Medulla oblongata (tissue), 1 donor: ENCODE results near the gene EPN2.

Source experiments
- DNase-seq: peaks from one replicate; pipeline ENCODE4 v3.0.0-alpha.2; 2015; ENCODE audit errors: extremely low spot score

The EPN2 gene

DNA sequence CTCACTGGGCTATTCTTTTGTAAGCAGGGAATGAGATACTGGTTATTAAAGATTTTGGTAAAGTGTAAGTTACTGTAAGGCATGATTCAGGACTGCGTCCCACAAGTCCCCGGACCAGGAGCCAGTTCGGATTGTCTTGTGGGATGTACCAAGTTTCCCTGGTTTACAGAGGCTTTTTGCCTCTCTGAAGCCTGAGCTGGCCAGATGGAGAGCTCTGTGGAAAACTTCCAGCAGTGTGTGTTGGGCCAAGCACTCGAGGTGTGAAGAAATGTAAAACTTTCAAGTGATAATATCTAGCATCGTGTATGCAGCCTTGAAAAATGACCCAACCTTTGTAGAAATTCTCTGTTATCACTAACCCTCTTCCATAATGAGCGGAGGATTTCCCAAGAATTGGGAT lies 2.4 kb downstream of the EPN2 start:
- DNase-seq, result peak; percentile 82

DNA sequence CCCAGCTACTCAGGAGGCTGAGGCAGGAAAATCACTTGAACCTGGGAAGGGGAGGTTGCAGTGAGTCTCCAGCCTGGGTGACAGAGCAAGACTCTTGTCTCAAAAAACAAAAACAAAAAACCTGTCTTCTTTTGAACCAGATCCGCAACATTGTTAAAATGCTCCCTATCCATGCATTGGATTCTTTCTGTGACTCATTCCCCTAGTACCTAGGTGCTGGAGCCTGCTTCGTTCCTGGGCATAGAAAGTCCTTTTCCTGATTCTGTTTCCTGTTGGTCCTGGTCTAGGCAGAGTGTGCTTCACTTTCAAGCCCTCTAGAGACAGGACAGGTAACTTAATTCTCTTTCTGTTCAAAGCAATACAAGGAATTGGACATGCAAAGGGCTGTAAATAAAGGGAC lies 5.2 kb downstream of the EPN2 start:
- DNase-seq, result no peak

DNA sequence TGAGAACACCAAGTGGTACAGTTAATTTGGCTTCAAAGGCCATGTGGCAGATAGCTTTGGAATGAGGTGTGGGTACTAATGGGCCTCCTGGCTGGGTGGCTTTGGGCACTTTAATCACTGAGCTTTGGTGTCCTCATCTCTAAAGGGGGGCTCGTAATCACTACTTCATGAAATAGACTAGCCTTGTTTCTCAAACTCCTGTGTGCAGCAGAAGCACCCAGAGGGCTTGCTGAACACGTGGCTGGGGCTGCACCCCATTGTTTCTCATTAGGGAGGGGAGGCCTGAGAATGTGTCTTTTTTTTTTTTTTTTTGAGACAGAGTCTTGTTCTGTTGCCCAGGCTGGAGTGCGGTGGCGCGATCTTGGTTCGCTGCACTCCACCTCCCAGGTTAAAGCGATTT lies 5.8 kb downstream of the EPN2 start:
- DNase-seq, result no peak

DNA sequence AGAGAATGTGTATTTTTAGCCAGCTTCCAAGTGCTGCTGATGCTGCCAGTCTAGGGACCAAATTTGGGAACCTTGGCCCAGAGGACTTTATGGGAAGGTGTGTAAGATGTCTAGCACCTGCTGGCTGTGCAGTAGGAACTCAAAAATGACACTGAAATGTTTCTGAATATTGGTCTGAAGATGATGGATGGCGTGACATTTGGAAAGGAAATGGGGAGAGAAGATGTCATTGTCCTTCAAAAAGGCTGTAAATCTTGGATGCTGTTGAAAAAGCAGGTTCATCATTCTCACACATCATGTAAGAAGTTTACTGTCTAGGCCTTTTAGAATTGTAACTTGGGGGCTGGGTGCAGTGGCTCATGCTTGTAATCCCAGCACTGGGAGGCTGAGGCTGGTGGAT lies 6.7 kb downstream of the EPN2 start:
- no peak for DNase-seq

DNA sequence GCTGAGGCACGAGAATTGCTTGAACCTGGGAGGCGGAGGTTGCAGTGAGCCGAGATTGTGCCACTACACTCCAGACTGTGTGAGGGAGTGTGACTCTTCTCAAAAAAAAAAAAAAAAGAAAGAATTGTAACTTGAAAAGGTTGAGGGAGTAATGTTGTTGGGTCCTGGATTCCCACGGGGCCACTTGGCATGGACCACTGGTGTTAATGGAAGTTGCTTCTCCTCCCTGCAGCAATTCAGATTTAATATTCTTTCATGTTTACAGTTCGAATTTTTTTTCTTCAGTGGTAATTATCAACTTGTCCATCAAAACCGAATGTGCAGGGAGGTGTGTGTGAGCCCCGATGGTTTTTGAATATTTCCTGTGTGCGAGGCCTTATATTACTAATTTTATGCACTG lies 7.2 kb downstream of the EPN2 start:
- no peak for DNase-seq

DNA sequence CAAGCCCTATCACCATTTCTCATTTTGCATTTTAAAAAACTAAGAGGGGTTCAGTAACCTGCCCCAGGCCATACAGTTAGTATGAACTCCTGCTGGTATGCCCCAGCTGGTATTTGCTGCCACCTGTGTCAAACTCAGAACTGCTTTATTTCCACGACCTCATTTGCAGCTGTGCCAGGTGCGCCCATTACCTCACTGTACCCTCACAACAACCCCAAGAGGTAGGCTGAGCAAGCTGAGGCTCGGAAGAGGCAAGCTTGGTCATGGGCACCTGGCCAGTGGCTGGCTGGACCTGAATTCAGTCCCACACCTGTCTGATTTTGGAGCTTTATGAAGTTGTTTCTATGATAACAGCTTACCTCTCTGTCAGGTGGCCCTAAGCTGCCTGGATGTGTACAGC lies 7.6 kb downstream of the EPN2 start:
- DNase-seq, result no peak

DNA sequence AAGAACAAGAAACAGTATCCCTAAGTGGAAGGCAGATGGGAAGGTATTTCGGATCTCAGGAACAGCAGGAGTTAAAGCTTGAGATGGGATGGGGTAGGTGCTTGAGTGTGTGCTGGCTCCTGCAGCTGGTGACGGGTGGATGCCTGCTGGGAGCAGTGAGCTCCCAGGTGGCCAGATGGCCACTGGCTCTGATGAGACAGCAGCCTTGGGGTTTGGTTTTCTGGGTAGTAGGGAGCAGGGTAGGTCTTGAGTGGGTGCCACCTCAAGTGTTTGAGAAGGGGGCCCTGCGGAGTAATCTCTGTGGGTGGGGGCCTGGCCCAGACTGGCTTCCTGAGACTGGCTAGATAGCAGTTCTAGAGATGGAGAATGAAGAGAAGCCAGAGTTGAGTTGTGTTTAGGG lies 10.3 kb downstream of the EPN2 start:
- no peak for DNase-seq

DNA sequence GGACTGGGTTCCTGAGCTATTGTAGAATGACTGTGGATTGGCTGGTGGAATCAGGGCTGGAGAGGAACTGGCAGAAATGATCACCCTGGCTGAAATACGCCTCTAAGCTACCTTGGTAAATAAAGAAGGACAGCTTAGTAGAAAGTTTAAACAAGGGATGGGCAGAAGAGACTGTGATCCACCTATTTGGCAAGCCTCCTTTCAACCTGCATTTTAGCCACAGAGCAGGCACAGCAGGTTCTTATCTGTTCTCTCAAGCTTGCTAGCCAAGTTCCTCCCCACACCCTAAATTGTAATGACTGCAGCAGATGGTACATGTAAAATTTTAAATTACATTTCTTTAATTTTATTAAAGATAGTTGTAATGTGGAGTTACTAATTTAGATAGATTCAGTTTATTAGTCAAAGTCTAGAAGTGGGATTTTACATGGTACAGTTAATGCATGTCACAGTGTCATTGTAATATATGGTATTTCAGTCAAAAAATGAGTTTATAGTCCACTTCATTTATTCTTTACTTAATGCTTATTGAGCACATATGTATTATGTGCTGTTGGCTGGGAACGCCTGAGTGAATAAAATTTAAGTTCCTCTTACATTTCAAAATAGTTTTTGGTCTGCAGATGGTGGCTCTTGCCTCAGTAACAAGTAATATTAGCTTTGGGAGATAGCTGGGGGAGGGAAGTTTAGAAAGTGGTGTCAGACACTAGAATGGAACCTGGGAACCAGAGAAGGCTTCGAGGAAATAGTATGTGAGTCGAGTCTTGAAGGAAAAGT lies 11.2 kb downstream of the EPN2 start:
- no peak for DNase-seq

DNA sequence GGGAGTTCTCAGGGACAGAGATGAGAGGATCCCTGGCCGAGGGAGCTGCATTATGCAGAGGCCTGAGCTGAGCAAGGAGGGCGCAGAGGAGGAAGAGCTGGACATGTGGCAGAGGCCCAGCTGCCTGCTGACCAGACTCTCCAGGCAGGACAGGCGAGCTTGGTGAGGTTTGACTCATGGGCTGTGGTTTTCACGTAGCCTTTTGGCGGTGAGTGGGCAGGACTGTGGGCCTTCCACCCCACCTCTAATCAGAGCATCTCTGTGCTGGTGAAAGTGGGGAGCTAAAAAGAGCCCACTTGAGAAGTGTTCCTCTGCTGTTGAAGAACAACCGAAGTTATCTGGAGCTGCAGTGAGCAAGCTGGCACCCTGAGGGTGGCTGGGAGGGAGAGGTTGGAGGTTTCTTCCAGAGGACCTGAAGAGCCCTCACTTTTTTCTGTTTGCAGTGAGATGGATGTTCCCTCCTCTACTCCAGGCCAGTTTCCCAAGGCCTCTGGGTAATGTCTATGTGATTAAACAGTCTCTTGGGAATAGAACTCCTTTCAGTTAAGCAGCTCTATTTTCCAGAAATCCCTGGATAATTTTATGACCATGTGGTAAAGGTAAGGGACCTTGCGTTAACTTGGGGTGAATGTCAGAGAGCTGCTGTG lies 11.9 kb downstream of the EPN2 start:
- peak; percentile 82 for DNase-seq

DNA sequence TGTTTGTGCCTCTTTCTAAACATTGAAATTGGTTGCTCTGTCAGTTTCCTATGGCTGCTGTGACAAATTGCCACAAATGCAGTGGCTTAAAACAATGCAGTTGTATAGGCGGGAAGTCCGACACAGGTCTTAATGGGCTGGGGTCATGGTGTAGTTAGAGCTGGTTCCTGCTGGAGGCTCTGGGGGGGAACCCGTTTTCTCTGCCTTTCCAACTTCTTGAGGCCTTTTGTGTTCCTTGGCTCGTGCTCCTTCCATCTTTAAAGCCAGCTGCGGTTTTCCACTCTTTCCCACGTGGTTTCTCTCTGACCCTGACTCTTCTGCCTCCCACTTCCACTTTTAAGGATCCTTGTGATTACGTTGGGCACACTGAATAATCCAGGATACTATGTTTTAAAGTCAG lies 12.5 kb downstream of the EPN2 start:
- no peak for DNase-seq

DNA sequence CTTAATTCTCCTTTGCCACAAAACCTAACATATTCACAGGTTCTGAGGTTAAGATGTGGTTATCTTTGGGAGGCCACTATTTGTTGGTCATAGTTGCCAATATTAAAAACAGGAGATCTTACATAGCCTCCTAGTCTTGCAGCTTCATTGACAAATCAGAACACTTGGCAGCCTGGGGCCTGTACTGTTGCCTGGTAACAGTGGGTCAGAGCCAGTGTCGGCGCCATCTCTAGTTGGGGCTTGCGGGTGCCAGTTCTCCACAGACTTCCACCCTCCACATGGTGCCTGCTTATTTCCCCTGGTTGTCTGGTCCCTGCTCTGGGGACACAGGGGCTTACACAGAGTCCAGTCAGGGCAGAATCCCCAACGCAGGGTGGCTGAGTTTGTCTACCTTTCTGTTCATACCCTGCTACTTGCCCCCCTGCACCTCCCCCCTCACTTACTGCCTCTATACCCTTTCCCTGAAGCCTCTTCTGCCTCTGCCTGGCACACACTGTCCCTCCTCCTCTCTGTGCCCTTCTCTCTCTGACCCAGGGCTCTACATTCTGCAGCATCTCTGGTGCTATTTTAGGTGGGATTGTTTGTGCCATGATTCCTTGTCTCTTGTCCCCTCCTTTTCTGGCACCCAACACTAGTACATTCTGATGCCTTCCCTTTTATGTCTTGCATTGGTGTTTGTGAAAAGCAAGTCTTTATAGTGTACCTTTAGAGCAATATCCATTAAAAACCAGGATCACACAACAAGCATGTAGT lies 13.4 kb downstream of the EPN2 start:
- peak; percentile 91 for DNase-seq

DNA sequence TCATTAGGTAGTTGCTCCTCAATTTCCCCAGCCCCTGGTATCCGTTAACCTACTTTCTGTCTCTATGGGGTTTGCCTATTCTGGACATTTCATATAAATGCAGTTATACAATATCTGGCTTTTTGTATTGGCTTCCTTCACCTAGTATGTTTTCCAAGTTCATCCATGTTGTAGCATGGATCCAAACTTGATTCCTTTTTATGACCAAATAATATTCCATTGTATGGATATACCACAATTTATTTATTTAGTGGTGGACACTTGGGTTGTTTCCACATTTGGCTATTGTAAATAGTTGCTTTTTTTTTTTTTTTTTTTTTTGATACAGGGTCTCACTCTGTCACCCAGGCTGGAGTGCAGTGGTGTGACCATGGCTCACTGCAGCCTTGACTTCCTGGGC lies 15.9 kb downstream of the EPN2 start:
- DNase-seq, result no peak

DNA sequence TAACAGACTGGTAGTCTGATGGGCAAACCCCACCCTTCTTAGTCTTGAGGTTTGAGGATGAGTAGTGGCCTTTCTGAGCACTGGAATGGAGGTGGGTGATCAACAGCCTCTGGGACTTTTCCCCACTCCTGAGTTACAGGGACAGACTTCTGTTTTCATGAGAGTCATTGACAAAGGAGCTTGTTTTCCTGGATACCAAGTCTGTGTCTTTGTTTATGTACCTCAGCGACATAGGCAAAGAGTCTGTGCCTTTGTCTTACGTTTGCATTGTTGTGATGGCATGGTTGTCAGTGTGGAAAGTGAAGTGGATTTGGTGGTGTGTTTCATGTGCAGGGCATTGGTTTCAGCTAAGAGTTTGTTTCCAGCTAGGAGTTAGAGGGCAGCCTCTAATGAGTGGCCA lies 17.5 kb downstream of the EPN2 start:
- DNase-seq, result no peak

DNA sequence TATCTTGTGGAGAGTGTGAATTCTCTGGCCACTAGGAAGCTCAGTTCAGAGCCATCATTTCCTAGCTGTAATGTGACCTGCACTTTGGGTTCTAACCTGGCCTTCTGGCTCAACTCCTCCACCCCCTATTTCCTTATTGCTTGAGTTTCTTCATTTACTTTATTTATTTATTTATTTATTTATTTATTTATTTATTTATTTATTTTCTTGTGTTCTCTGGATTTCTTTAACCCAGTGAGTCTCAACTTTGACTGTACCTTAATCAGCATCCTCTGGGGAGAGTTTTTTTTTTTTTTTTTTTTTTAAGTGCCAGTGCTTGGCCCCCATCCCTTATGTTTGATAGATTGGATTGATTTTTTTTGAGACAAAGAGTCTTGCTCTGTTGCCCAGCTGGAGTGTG lies 18.1 kb downstream of the EPN2 start:
- no peak for DNase-seq

DNA sequence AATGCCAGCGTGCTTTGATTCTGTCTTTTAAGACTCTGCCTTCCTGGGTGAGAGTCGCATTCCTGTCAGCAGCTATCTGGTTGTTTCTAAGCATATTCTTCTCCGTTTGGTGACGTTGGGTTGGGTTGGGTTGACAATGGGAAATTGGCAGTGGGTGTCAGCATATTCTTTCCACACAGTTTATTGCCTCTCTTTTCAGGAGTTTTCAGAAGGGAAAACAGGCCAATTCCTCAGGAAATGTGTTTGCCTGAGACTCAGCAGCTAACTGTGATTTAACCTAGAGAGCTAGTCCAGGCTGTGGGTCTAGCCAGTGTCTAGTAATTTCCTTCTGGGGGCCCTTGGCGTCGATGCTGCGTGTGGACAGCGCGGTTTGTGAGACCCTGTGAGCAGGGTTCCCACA lies 21.2 kb downstream of the EPN2 start:
- no peak for DNase-seq

DNA sequence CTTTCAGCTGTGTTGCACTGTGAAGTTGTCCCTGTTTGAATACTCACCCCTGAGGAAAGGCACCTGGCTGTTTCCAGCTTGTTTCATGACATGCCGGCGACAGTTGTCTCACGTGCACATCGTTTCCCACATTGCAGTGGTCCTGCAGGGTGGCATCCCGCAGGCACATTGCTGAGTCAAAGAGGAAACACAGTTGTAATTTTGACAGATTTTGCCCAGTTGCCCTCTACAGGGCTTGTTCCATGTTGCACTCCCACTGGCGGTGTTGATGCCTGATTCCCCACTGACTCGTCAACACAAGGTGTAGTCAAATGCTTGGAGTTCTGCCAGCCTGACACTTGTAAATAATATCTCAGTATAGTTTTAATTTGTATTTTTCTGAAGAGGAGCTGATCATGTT lies 23.8 kb downstream of the EPN2 start:
- DNase-seq, result no peak

DNA sequence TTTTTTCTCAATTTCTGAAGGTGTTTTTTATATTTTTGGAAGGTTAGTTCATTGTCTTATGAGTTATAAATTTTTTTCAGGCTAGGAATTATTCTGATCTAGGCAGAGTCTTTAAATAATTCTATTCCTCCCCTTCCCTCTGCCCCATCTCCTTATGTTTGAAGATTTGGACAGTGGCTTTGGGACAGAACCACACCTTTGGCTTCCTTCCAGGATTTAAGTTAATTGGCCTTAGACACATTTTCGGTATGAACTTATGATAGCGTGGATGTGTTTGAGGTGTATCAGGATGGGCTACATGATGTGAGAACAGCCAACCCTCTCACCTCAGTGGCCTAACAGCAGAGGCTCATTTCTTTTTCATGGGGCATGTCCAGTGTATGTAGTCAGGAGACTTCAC lies 24.3 kb downstream of the EPN2 start:
- no peak for DNase-seq

DNA sequence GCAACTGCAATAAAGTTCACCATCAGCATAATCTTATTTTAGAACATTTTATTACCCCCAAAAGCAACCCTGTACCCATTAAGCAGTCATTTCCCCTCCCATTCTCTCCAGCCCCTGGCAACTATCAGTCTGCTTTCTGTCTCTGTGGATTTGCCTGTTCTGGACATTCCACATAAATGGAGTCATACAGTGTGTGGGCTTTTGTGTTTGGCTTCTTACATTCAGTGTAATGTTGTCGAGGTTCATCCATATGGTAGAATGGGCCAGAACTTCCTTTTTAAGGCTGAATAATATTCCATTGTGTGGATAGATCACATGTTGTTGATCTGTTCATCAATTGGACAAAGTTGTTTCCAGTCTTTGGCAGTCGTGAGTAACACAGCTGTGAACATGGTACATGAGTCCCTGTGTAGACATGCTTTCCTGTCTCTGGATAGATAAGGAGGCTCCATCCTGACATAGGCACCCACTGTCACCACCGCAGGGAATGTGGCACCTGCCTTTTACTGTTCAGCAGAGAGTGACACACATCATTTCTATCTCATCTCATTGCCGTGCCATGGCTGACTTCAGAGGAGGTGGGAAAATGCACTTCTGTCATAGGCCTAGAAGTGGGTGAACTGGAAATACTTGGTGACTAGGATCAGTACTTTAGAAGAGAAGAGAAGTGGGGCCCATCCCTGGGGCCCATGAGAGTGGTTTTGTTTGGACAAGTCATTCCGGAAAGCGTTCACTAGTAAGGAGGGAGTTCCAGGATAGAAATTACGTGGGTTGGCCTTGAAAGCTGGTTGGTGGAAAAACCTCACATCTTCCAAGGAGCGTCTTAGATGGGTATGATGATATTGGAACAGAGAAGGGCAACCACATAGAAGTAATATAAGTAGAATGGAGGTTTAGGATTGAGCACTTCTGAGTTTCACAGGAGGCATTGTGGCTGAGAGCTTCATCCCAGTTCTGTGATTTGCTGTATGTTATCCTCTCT lies 25.8 kb downstream of the EPN2 start:
- DNase-seq, result no peak

DNA sequence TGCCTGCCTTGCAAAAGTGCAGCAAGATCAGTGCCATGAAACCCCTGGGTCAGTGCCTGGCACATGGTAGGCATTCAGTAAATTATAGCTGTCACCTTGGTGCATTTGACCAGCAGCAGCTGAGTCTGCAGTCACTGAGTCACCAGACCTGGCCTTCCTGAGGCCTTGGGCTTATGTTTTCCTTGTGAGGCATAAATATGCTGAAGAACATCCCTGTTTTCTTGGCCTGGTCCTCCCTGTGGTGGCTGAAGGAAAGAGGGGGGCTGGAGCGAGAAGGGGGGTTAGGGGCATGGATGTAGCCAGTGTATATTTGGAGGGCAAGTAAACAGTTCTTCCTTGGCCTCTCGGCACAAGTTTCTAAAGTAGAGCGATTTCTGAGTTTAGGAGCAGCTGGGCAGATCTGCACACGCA lies 26.5 kb downstream of the EPN2 start:
- no peak for DNase-seq

DNA sequence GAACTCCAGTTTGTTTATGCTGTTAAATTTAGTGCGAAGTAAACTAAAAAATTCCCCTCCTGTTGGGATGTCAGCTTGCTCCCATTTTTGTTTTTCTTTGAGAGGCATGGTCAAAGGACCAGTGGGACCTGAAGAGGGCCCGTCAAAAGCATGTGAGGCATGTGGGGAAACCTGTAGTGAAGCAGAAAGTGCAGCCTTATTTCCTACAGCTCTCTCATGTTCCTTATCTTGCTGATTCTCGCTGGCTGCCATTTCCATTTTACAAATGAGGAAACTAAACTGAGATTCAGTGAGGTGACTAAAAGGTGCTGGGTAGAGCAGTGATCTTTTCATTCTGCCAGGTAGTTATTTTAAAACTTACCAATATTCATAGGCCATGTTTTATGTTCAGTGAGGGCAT lies 27.1 kb downstream of the EPN2 start:
- DNase-seq, result no peak

DNA sequence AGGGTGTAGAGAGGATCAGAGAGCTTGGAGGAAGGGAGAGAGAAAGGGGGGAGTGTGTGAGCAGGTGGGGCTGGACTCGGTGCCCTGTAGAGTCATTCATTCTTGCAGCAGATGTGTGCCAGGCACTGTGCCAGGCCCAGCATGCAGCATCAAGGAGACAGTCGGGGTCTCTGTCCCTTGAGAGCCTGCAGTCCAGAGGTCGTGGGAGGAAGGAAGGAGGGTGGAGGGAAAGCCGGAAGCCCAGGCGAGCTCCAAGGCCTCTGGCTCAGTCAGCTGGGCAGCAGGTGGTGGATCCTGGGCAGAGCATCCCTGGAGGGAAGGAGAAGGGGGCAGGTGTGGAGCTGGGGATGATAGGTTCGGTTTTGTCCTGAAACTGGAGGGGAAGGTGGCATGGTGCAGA lies 27.5 kb downstream of the EPN2 start:
- no peak for DNase-seq

DNA sequence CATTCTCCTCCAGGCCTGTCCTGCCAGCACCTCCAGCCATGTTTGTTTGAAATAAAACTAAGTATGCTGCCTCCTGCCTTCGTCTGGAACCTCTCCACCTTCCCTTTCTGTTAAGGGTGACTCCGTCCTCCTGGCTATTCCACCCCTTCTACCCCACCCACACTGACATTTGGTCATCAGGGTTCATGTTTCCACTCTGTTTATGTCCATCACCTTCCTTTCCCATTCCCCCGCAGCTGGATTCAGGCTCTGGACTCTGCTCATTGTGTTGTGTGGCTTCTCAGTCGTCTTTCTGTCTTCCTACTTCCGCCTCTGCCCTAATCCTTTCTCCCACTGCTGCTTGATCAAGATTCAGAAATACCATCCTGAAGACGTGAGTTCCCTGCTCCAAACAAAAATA lies 28.6 kb downstream of the EPN2 start:
- DNase-seq, result no peak
